GM12891 (cell line): ENCODE data around the gene MED13L.

Experiments
- POLR2A ChIP-seq: IDR thresholded peaks from 2 replicates; pipeline ENCODE4 v1.6.1; 2011; ENCODE audit warnings: low read depth, low read length, control low read depth
- POLR2AphosphoS5 ChIP-seq: IDR thresholded peaks from 2 replicates; pipeline ENCODE4 v1.6.1; 2011; ENCODE audit warnings: low read depth, low read length, control low read depth

DNA sequence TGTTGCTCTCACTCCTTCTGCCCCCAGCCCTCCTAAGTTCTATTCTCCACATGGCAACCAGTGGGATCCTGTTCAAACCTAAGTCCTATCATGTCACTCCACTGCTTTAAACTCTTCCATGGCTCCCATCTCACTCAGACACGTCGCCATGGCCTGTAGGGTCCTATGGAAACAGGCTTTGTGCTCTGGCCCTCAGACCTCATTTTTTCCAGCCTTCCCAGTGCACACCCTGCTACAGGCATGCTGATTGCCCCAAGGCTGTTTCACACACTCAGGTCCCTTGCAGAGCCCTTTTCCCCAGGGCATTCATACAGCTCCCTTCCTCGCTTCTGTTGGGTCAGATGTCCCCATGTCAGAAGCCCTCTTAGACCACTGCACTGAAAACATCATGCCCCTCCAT, 11.2 kb upstream of the MED13L start:
- TF ChIP-seq POLR2A: no peak
- TF ChIP-seq POLR2AphosphoS5: no peak
